Cardiac septum (tissue), 1 donor: ENCODE measurements around the gene DOCK3. TPM values are rescaled to one million over a fixed set of nuclear protein-coding genes. Genes with fewer than 3 reads are reported as not detected.
"Not testable (repeated sequence)": the region's sequence is repeated elsewhere in the genome, so short reads cannot be mapped to it uniquely, and the experiment has no call there.

Experiments
- DNase-seq: peaks from one replicate; pipeline ENCODE4 v3.0.0-alpha.2; 2020; ENCODE audit warnings: low spot score
- intact Hi-C: fragments of 100-400 bp; cut with DNase I; formaldehyde crosslinking; loops from one replicate; pipeline ENCODE4 v1.14.0; 2022
- total RNA-seq: library from RNA; stranded (reverse); fragmentation: NEBNext Ultra II Directional; extraction: Animal tissue kit (Norgen Biotek cat#: 25700); gene quantifications from one replicate; pipeline ENCODE4 v1.2.1, GENCODE V29; 2021
- donor health status: DM: no; HTN: no; CAD: no.

Gene DOCK3
- total RNA-seq, 1 donor from 2014 or later = 6.1 TPM

GRCh38 chr3:51360806-51361205 lies 686.1 kb downstream of the DOCK3 start:
- intact Hi-C loops = no loop called here
- DNase-seq = peak; percentile 60

- intact Hi-C loops = no loop called here
- DNase-seq = peak; percentile 53
Measured at GRCh38 chr3:51361746-51362145, 687.0 kb downstream of the DOCK3 start.

GRCh38 chr3:51362476-51362875 lies 687.7 kb downstream of the DOCK3 start:
- intact Hi-C loops = no loop called here
- DNase-seq = peak; percentile 64

- peak; percentile 4 for DNase-seq
- intact Hi-C loops = not testable (repeated sequence)
Measured at GRCh38 chr3:51368276-51368675, 693.5 kb downstream of the DOCK3 start.

- DNase-seq = peak; percentile 15
- intact Hi-C loops = loop anchor here (2.0 to 10.0 kb wide), 4 partner anchors 275 to 800 kb away; no protein-coding TSS in a partner anchor
Measured at GRCh38 chr3:51371943-51372557, 697.3 kb downstream of the DOCK3 start.

GRCh38 chr3:51373658-51374421 lies 699.1 kb downstream of the DOCK3 start:
- no peak for DNase-seq
- intact Hi-C loops = loop anchor here (2.0 to 10.0 kb wide), 4 partner anchors 277 to 802 kb away; no protein-coding TSS in a partner anchor

GRCh38 chr3:51374456-51374855 lies 699.7 kb downstream of the DOCK3 start:
- intact Hi-C loops = loop anchor here (5.0 to 10.0 kb wide), 3 partner anchors 277 to 802 kb away; no protein-coding TSS in a partner anchor
- no peak for DNase-seq

- no peak for DNase-seq
Measured at GRCh38 chr3:51375136-51375535, 700.4 kb downstream of the DOCK3 start.

GRCh38 chr3:51375571-51375970 lies 700.8 kb downstream of the DOCK3 start:
- intact Hi-C loops = loop anchor here (10.0 kb wide), 1 partner anchor 691 kb away; no protein-coding TSS in a partner anchor
- DNase-seq = no peak

More at GRCh38 chr3:51375136-51375535, 700.4 kb downstream of the DOCK3 start:
- intact Hi-C loops = loop anchor here (10.0 kb wide), 1 partner anchor 690 kb away; no protein-coding TSS in a partner anchor

- intact Hi-C loops = loop anchor here (10.0 kb wide), 1 partner anchor 693 kb away; no protein-coding TSS in a partner anchor
- DNase-seq = no peak
Measured at GRCh38 chr3:51378065-51378464, 703.3 kb downstream of the DOCK3 start.

GRCh38 chr3:51378726-51379125 lies 704.0 kb downstream of the DOCK3 start:
- DNase-seq = no peak
- intact Hi-C loops = loop anchor here (10.0 kb wide), 1 partner anchor 694 kb away; no protein-coding TSS in a partner anchor

GRCh38 chr3:51379301-51379700 lies 704.6 kb downstream of the DOCK3 start:
- DNase-seq = peak; percentile 63
- intact Hi-C loops = loop anchor here (10.0 kb wide), 1 partner anchor 694 kb away; no protein-coding TSS in a partner anchor

- intact Hi-C loops = loop anchor here (10.0 kb wide), 2 partner anchors 695 to 1015 kb away; no protein-coding TSS in a partner anchor
- peak; percentile 2 for DNase-seq
Measured at GRCh38 chr3:51379746-51380455, 705.2 kb downstream of the DOCK3 start.

GRCh38 chr3:51380601-51381332 lies 706.0 kb downstream of the DOCK3 start:
- peak; percentile 72 for DNase-seq
- intact Hi-C loops = loop anchor here (10.0 kb wide), 1 partner anchor 1016 kb away; no protein-coding TSS in a partner anchor

GRCh38 chr3:51381333-51381705 lies 706.6 kb downstream of the DOCK3 start:
- peak; percentile 65 for DNase-seq
- intact Hi-C loops = loop anchor here (10.0 kb wide), 1 partner anchor 1017 kb away; no protein-coding TSS in a partner anchor

- intact Hi-C loops = loop anchor here (10.0 kb wide), 1 partner anchor 1017 kb away; no protein-coding TSS in a partner anchor
- DNase-seq = peak; percentile 50
Measured at GRCh38 chr3:51382076-51382745, 707.5 kb downstream of the DOCK3 start.

- intact Hi-C loops = loop anchor here (10.0 kb wide), 1 partner anchor 1018 kb away; no protein-coding TSS in a partner anchor
- DNase-seq = no peak
Measured at GRCh38 chr3:51382947-51383578, 708.3 kb downstream of the DOCK3 start.
